GM10266 (cell line): Measurements from ENCODE around the gene PWP2.

Source experiments
- DNase-seq: peaks from one replicate; pipeline ENCODE4 v3.0.0; 2012; ENCODE audit errors: extremely low spot score
- CTCF ChIP-seq: IDR thresholded peaks from 2 replicates; pipeline ENCODE4 v1.5.1; 2012; ENCODE audit warnings: mild to moderate bottlenecking, low read depth; ENCODE audit not compliant: control insufficient read depth, insufficient read depth; ENCODE audit errors: missing control alignments

Gene PWP2

GRCh38 chr21:44083631-44084291 lies 23.4 kb upstream of the PWP2 start:
- TF ChIP-seq CTCF = no peak
- no peak for DNase-seq

GRCh38 chr21:44084496-44085241 lies 22.5 kb upstream of the PWP2 start:
- DNase-seq = no peak
- TF ChIP-seq CTCF = no peak

- DNase-seq = no peak
- no peak for TF ChIP-seq CTCF
These were observed 21.5 kb upstream of the PWP2 start for GRCh38 chr21:44085491-44086321.

GRCh38 chr21:44086636-44087425 lies 20.4 kb upstream of the PWP2 start:
- TF ChIP-seq CTCF = no peak
- DNase-seq = no peak

GRCh38 chr21:44087426-44088400 lies 19.5 kb upstream of the PWP2 start:
- no peak for DNase-seq
- no peak for TF ChIP-seq CTCF

- no peak for TF ChIP-seq CTCF
- DNase-seq = no peak
These were observed 18.8 kb upstream of the PWP2 start for GRCh38 chr21:44088401-44088780.
